ENCODE measurements around the gene PRIM1. TPM values are rescaled to one million over a fixed set of nuclear protein-coding genes. Genes with fewer than 3 reads are reported as not detected.
"Not testable (repeated sequence)": the region's sequence is repeated elsewhere in the genome, so short reads cannot be mapped to it uniquely, and the experiment has no call there.

The PRIM1 gene
- total RNA-seq, 1 donor from 2014 or later, result 17.7 TPM

DNA sequence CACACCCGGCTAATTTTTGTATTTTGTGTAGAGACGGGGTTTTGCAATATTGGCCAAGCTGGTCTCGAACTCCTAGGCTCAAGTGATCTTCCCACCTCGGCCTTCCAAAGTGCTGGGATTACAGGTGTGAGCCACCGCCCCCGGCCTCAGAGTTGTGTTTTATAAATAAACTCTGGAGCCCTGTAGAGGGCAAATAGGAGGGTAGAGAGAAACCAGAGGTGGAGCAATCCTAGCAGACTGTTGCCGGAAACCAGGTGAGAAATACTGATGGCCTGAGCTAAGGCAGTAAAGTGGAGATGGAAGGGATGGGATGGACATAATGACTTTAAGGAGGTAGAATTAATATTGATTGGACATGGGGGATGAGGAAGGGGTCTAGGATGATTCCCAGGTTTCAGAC lies 8.3 kb upstream of the PRIM1 start:
- no peak for DNase-seq

DNA sequence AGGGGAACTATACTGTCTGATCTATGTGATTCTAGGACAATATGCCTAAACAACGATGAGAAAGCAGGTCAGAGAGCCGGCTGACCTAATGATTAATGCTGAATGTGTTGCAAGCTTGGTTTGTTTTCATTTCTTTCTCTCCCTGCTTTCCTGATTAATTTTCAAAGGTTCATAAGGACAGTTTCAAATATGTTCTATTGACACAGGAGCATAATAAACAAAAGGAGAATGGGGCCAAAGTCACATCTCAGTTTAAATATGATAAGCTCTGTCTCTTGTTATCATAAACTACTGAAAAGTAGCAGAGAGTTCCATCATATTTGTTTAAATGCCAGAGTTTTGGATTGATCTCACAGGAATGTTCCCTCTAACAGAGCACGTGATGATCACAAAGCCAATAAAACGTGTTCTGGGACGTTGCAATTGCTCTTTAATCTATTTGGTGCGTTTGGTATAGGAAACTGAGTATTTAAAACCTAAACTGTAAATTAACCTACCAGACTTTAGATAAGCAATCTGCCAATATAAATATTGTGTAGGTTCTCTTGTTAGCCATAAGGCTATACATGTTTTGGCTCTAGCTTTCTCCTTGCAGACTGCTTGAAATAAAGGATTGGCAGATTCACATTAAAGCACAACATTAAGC lies 7.3 kb upstream of the PRIM1 start:
- DNase-seq, result no peak

- DNase-seq, result no peak
These were observed 6.7 kb upstream of the PRIM1 start for GRCh38 chr12:56758728-56759262.

GRCh38 chr12:56757971-56758370 lies 5.8 kb upstream of the PRIM1 start:
- DNase-seq, result peak; percentile 52

DNA sequence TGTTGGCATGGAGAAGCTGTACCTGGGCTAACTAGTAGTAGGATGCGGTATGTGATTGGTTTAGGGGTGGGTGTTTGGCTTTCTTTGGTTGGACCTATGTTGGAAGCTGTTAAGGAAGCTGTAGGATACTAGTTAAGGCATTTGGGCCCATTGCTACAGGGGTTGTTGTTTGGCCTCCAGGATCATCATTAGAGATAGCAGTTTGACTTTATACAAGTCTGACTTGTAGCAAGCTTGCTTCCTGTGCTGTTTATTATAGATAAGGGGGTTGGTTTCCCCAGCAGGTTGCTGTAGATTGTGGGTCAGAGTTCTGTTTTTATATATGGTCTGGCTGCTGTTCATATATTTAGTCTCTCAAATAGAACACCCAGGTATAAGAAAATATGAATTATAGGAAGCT lies 1.4 kb upstream of the PRIM1 start:
- DNase-seq, result no peak

GRCh38 chr12:56750596-56750995 lies 1.5 kb downstream of the PRIM1 start:
- not testable (repeated sequence) for DNase-seq

- no peak for DNase-seq
These were observed 2.3 kb downstream of the PRIM1 start for GRCh38 chr12:56749853-56750252.

GRCh38 chr12:56749359-56749758 lies 2.8 kb downstream of the PRIM1 start:
- DNase-seq, result no peak

GRCh38 chr12:56728139-56728861 lies 23.8 kb downstream of the PRIM1 start:
- DNase-seq, result no peak

DNA sequence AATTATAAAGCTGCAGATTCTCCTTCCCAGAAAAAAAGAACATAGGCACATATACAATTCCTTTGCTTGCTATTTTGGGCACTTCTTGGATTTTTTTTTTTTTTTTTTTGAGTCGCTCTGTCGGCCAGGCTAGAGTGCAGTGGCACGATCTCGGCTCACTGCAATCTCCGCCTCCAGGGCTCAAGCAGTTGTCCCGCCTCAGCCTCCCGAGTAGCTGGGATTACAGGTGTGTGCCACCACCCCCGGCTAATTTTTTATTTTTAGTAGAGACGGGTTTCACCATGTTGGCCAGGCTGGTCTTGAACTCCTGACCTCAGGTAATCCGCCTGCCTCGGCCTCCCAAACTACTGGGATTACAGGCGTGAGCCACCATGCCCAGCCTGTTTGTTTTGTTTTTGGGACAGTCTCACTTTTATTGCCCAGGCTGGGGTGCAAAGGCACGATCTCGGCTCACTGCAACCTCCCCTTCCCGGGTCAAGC lies 25.9 kb downstream of the PRIM1 start:
- not testable (repeated sequence) for DNase-seq

- no peak for DNase-seq
These were observed 26.4 kb downstream of the PRIM1 start for GRCh38 chr12:56725723-56726102.

DNA sequence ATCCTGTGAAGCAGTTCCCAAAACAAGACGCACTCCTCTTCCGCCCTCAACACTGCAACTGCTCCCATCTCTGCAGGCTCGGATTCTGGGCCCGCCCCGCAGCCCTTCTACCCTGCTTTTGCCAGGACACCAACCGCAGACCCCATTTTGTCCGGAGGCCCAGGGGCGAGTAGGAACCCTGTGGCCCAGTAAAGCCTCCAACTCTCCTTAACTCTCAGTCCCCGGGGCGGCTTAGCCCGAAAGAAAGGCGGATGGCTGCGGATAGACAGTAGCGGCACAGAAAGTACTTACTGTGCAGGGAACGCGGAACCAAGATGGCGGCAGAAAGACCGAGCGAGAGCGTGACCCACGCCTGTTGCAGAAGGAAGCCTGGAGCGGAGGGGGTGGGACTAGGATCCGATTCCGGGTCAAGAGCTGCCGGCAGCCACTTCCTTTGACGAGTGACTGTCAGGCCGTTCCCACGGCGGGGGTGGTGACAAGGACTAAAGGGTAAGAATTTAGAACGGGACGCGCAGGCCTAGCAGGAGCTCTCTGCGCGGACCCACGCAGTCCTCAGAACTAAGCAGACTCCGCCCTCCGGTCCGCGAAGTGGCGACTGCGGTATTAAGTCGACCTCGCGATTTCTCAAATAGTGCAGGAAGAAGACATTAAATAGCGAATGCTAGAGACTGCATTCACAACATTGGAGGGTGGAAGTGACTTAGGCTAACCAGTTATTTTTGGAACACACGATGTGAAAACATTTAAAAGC lies 27.0 kb downstream of the PRIM1 start, which contains the start of gene NACA:
Gene NACA, minus strand, starts transcription at position 328 of the 751 bp plus-strand sequence. CDS start 778 bp downstream, outside the sequence.
- DNase-seq, result peak; percentile 98

- no peak for DNase-seq
These were observed 27.5 kb downstream of the PRIM1 start for GRCh38 chr12:56724701-56724971.

DNA sequence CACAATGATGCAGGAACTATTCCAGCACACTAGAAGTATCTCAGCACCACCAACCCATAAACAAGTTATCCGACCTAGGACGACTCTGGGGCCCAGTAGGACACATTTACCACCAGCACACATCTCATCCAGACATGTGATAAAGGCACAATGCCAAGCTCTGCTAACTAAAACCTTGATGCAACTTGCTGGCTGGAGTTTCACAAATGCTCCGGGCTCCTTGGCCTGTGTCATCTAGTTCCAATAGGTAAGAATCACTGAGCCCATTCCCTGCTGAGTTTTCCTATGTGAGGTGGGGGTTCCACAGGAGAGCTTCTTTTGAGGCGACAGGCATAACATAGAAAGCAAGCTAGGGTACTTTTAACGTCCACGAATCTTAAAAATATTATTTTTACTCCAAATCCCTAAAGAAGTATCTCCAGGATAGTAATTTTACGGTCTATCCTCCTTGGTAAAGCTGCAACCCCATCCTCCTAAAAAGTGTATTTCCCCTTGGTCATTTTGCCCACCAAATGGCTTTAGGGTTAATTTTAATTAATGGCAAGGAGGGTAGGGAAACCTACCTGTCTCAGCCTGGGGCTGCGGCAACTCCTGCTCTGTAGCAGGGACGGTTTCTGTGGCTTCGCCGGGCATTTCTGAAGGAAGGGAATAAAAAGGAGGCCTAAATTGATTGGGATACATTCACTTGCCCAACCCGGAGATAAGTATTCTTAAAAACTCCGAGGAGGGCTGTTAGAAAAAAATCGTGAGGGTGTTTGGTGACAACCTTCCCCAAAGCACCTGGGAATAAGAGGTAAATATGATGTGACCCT lies 28.0 kb downstream of the PRIM1 start:
- peak; percentile 81 for DNase-seq

GRCh38 chr12:56723352-56723751 lies 28.8 kb downstream of the PRIM1 start:
- DNase-seq, result peak; percentile 88

GRCh38 chr12:56722832-56723231 lies 29.3 kb downstream of the PRIM1 start:
- no peak for DNase-seq

DNA sequence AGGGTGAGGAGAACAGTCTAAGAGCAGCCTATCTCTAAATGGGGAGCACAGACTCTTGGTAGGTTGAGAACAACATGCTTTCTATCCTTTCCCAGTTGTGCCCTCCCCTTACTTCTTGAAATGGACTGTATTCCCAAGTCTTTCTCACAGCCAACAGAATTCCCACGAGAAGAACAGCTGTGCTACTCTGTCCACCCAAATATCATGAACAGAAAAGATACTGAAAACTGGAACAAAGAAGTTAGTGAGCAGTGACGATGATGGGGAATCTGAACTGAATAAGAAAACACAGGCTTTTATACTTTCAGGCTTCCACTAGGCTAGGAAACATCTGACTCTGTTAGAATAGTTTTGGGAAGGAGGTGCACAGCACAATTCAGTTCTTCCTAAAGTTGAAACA lies 30.4 kb downstream of the PRIM1 start:
- peak; percentile 64 for DNase-seq

DNA sequence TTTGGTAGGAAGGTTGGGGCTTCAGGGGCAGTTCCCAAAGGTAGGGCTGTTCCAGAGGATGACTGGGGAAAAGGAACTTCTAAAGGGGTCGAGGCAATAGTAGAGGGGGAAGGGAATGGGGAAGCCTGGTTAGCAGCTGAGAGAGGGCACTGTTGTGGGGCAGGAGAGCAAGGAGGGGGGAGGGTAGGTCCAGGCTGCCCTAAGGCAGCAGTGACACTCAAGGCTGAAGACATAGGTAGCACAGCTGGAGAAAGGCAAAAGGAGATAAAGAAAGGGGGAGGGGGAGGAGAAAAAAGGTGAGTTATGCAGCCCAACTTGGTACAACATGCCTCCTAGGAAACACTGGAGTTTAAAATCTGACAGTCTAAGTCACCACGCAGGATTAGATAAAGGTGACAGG lies 30.9 kb downstream of the PRIM1 start:
- DNase-seq, result no peak

DNA sequence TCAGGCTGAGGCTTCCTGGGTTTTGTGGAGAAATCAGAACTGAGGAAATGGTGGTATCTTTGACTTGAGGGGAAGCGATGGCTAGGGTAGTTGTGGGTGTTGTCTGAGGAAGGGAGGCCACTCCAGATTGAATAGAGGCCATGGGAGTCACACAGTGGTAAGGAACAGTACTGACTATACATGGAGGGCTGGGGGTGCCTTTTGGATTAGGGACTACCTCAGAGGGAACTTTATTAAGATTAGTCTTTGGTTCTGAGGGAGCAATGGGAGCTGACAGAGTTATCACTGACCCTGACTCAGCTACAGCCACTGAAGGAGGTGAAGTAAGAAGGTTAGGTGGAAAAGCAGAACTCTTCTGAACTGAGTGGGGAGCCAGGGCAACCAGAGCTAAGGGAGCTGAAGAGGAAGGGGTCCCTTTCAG lies 31.4 kb downstream of the PRIM1 start:
- no peak for DNase-seq

- no peak for DNase-seq
These were observed 33.1 kb downstream of the PRIM1 start for GRCh38 chr12:56719056-56719455.

DNA sequence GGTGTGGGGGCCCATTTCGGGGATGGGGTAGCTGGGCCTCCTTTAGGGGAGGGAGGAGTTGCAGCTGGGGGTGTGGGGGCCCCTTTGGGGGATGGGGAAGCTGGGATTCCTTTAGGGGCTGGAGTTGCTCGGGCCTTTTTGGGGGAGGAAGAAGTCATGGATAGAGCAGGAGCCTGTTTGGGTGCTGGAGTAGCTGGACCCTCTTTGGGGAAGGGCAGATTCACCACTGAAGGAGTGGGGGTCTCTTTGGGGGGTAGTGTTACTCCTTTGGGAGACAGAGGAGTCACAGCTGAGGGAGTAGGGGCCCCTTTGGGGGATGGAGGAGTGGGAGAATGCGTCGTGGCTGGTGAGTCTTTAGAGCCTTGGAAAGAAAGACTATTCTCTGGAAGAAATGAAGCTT lies 33.5 kb downstream of the PRIM1 start:
- DNase-seq, result no peak

DNA sequence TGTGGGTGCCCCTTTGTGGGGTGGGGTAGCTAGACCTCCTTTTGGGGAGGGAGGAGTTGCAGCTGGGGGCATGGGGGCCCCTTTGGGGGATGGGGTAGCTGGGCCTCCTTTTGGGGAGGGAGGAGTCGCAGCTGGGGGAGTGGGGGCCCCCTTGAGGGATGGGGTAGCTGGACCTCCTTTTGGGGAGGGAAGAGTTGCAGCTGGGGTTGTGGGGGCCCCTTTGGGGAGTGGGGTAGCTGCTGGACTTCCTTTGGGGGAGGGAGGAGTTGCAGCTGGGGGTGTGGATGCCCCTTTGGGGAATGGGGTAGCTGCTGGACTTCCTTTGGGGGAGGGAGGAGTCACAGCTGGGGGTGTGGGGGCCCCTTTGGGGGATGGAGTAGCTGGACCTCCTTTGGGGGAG lies 34.0 kb downstream of the PRIM1 start:
- DNase-seq, result no peak
